Inflammatory macrophage treated with lipopolysaccharide for 1 hour (primary cell): ENCODE measurements around the gene KCNK1.

Source experiments
- DNase-seq, 2 donors: peaks; one replicate each; pipeline ENCODE4 v3.0.0-alpha.2; 2020 to 2022

KCNK1 gene

DNA sequence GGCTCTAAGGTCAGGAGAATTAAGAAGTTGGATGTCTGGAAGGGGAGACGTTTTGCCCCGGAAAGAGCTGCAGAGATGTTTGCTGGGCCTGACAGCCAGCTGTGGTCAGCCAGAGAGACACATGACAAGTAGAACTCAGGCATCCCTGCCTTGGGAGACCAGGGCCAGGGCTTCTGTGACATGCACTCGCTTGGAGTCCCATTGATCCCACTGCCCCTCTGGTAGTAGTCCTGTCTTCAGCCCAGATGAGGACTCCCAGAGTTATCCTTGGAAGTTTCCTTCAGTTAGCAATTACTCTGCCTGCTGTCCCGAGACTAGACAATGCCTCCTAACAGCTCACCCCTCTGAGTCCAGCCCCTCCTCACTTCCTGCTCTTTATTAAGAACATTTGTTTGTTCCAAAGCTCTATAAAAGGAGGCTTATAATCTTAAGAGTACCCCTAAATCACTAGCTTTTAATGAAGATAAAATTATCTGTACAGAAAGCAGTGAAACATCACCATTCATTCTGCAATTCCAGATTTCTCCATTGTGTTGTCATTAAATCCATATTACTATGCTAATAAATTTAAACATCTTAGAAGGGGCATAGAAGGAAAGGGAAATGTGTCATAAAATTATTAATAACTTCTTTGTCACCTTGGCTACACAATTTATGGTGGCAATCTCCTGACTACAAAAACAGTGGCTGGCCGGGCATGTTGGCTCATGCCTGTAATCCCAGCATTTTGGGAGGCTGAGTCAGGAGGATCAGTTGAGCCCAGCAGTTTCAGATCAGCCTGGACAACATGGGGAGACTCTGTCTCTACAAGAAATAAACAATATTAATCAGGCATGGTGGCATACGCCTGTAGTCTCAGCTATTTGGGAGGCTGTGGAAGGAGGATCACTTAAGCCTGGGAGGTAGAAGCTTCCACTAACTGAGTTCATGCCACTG lies 94.2 kb downstream of the KCNK1 start:
- no peak for DNase-seq

GRCh38 chr1:233710031-233710430 lies 96.1 kb downstream of the KCNK1 start:
- no peak for DNase-seq

- no peak for DNase-seq
These were observed 96.6 kb downstream of the KCNK1 start for GRCh38 chr1:233710507-233710906.

DNA sequence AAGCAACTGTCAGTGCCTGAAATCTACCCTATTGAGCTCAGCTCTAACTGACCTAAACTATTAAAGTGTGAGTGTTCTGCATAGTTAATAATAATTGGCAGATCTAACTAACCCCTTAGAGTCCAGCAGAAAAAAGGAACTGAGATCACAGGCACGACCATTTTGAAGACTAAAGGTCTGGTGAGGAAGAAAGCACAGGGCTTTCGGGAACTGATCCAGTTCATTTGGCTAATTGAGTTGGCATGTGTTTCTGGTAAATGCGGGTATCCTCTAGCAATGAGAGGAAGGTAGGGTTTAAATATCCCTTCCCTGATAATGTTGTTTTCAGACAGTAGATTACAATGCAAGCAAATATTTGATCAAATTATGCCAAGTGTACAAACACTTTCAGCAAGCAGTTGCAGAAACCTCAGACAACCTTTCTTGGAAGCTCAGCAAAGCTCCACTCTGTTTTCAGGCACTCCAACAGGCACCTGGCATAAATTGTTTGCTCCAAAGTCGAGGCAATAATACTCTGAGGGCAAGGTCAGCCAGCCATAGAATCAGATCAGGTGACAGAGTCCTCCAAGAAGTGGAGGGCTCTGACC lies 100.8 kb downstream of the KCNK1 start:
- DNase-seq = no peak

- DNase-seq = no peak
These were observed 104.2 kb downstream of the KCNK1 start for GRCh38 chr1:233718057-233718456.

DNA sequence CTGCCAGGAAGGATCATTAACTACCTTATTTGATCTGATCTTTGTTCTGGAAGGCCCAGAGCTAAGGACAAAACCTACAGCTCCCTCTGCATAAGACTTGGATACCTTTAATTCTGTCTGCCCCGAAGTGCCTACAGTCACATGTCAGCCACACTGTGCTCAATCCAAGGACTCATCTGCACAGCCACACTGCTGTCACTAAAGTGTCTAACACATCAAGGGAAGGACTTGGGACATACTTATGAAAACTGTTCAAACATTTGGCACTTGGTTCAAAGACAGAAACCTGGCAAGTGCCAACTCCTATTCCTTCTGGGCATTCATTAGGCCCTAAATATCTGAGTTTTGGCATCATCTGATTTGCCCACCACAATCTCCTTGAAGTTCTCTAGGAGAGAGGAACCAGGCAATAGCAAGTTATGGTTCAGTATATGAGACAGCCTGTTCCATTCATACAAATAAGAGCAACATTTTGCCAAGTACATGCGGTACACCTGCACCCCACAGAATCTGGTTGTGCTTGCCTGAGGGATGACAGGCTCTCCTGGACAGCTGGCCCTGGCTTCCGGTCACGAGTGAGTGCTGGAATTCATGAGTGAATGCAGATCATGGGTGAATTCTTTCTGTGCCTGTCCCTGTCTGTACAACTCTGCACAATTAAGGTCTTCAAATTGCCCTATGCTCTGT lies 105.9 kb downstream of the KCNK1 start:
- DNase-seq = no peak

- DNase-seq = no peak
These were observed 107.2 kb downstream of the KCNK1 start for GRCh38 chr1:233721004-233721595.
